ENCODE measurements around the gene SSNA1.
A peak's percentile ranks its signal among the peaks of the same experiment; 100 is the strongest.

DNA sequence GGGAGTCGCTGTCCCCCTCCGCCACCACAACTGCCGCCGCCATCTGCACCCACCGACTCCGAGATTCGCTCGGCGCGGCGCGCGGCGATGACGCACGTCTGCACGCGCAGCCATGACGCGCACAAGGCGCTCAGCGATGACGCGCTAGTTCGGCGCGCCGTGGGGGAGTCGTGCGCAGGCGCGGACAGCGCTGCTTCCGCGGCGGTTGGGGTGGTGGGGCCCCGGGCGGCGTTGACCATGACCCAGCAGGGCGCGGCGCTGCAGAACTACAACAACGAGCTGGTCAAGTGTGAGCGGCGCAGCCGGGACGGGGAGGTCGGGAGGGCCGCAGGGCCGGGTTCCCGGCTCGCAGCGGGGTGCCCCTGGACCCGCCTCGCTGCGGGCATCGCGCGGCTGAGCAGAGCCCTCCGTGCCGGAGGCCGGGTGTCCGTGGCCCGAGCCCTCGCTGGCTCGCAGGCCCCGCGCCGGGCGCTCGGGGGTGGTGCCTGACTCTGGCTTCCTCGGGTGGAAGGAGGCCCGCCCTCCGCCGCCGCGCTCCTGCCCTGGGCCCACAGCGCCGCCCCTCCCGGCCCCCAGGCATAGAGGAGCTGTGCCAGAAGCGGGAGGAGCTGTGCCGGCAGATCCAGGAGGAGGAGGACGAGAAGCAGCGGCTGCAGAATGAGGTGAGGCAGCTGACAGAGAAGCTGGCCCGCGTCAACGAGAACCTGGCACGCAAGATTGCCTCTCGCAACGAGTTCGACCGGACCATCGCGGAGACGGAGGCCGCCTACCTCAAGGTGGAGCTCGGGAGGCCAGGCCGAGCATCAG lies at the start of gene SSNA1, which contains the start of gene ANAPC2:
- TF ChIP-seq, protein P1, sequence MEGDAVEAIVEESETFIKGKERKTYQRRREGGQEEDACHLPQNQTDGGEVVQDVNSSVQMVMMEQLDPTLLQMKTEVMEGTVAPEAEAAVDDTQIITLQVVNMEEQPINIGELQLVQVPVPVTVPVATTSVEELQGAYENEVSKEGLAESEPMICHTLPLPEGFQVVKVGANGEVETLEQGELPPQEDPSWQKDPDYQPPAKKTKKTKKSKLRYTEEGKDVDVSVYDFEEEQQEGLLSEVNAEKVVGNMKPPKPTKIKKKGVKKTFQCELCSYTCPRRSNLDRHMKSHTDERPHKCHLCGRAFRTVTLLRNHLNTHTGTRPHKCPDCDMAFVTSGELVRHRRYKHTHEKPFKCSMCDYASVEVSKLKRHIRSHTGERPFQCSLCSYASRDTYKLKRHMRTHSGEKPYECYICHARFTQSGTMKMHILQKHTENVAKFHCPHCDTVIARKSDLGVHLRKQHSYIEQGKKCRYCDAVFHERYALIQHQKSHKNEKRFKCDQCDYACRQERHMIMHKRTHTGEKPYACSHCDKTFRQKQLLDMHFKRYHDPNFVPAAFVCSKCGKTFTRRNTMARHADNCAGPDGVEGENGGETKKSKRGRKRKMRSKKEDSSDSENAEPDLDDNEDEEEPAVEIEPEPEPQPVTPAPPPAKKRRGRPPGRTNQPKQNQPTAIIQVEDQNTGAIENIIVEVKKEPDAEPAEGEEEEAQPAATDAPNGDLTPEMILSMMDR (IDR thresholded peaks at IDR 0.05) = peak; percentile 3 to 43 (median 18)
- peak; percentile 88 for TF ChIP-seq POLR2A (IDR thresholded peaks at IDR 0.05)
